GM21786 (cell line): ENCODE data around the gene PRC1.

Experiments used
- ATAC-seq: cut with Tn5 transposase; IDR thresholded peaks from one replicate; pipeline ENCODE4 v1.9.1; 2021; ENCODE audit not compliant: unreplicated experiment

The PRC1 gene

GRCh38 chr15:90956274-90957030 lies 37.9 kb downstream of the PRC1 start:
- ATAC-seq: no peak

- ATAC-seq: no peak
These were observed 38.6 kb downstream of the PRC1 start for GRCh38 chr15:90955624-90956273.

GRCh38 chr15:90954712-90955623 lies 39.4 kb downstream of the PRC1 start, which contains the start of gene RCCD1:
Gene RCCD1 (plus strand): TSS chr15:90954884. CDS start chr15:90956735, 1,851 bp downstream.
- peak; percentile 96 for ATAC-seq

GRCh38 chr15:90953947-90954711 lies 40.2 kb downstream of the PRC1 start:
- ATAC-seq: no peak

GRCh38 chr15:90952901-90953677 lies 41.2 kb downstream of the PRC1 start:
- ATAC-seq: no peak

GRCh38 chr15:90950676-90951075 lies 43.7 kb downstream of the PRC1 start:
- no peak for ATAC-seq

- ATAC-seq: no peak
These were observed 44.2 kb downstream of the PRC1 start for GRCh38 chr15:90949979-90950675.

GRCh38 chr15:90948506-90948905 lies 45.8 kb downstream of the PRC1 start:
- ATAC-seq: no peak

- no peak for ATAC-seq
These were observed 46.6 kb downstream of the PRC1 start for GRCh38 chr15:90947577-90948357.

GRCh38 chr15:90946941-90947576 lies 47.3 kb downstream of the PRC1 start:
- no peak for ATAC-seq

GRCh38 chr15:90946538-90946937 lies 47.8 kb downstream of the PRC1 start:
- no peak for ATAC-seq

GRCh38 chr15:90945091-90945490 lies 49.2 kb downstream of the PRC1 start:
- no peak for ATAC-seq

- no peak for ATAC-seq
These were observed 51.8 kb downstream of the PRC1 start for GRCh38 chr15:90942354-90943120.

- ATAC-seq: no peak
These were observed 53.3 kb downstream of the PRC1 start for GRCh38 chr15:90941038-90941437.

GRCh38 chr15:90939756-90940155 lies 54.6 kb downstream of the PRC1 start:
- no peak for ATAC-seq

- no peak for ATAC-seq
These were observed 56.1 kb downstream of the PRC1 start for GRCh38 chr15:90938261-90938660.

- ATAC-seq: no peak
These were observed 57.5 kb downstream of the PRC1 start for GRCh38 chr15:90936823-90937222.
